Trophoblast cell (in vitro differentiated cells and primary cell): Measurements from ENCODE around the gene ERBB4.

Experiments
- DNase-seq, 2 donors: peaks; one replicate each; pipeline ENCODE4 v3.0.0-alpha.2; 2016
- H2AFZ ChIP-seq: 2 replicates; pipeline ENCODE4 v1.6.1; 2013; ENCODE audit warnings: low read length, moderate library complexity, mild to moderate bottlenecking; ENCODE audit not compliant: insufficient read depth, poor library complexity
- H2AK5ac ChIP-seq: 2 replicates; pipeline ENCODE4 v1.6.1; 2013; ENCODE audit warnings: mild to moderate bottlenecking, low read length
- H2BK120ac ChIP-seq: 2 replicates; pipeline ENCODE4 v1.6.1; 2013; ENCODE audit warnings: low read length, mild to moderate bottlenecking, moderate library complexity; ENCODE audit not compliant: insufficient read depth, poor library complexity
- H2BK12ac ChIP-seq: 2 replicates; pipeline ENCODE4 v1.6.1; 2013; ENCODE audit warnings: mild to moderate bottlenecking, low read length, moderate library complexity
- H2BK5ac ChIP-seq: 2 replicates; pipeline ENCODE4 v1.6.1; 2013; ENCODE audit warnings: low read length, low read depth, moderate library complexity, mild to moderate bottlenecking; ENCODE audit not compliant: poor library complexity
- H3K14ac ChIP-seq: 2 replicates; pipeline ENCODE4 v1.6.1; 2013; ENCODE audit warnings: mild to moderate bottlenecking, low read length
- H3K18ac ChIP-seq: 2 replicates; pipeline ENCODE4 v1.6.1; 2013; ENCODE audit warnings: mild to moderate bottlenecking, low read length
- H3K23ac ChIP-seq: 2 replicates; pipeline ENCODE4 v1.6.1; 2013; ENCODE audit warnings: low read length
- H3K27ac ChIP-seq: 2 replicates; pipeline ENCODE4 v1.5.1; 2013; ENCODE audit warnings: low read depth, mild to moderate bottlenecking, inconsistent platforms, low read length, moderate library complexity
- H3K27me3 ChIP-seq: 2 replicates; pipeline ENCODE4 v1.6.1; 2013; ENCODE audit warnings: inconsistent platforms, mild to moderate bottlenecking, low read length, moderate library complexity; ENCODE audit not compliant: insufficient read depth
- H3K36me3 ChIP-seq, 2 experiments: 1 replicate in 1 of 2; 2 replicates in 1 of 2; pipeline ENCODE4 v1.6.1; 2013; ENCODE audit warnings: low read length in 2 of 2, mild to moderate bottlenecking in 2 of 2, moderate library complexity in 1 of 2; ENCODE audit not compliant: insufficient read depth in 2 of 2, control insufficient read depth in 1 of 2
- H3K4ac ChIP-seq: 2 replicates; pipeline ENCODE4 v1.6.1; 2013; ENCODE audit warnings: low read depth, mild to moderate bottlenecking, low read length, moderate library complexity
- H3K4me1 ChIP-seq, 2 experiments: 1 replicate in 1 of 2; 2 replicates in 1 of 2; pipeline ENCODE4 v1.6.1; 2013; ENCODE audit warnings: low read length in 2 of 2, mild to moderate bottlenecking in 2 of 2, moderate library complexity in 1 of 2; ENCODE audit not compliant: insufficient read depth in 2 of 2, control insufficient read depth in 1 of 2
- H3K4me2 ChIP-seq: 2 replicates; pipeline ENCODE4 v1.6.1; 2013; ENCODE audit warnings: inconsistent platforms, mild to moderate bottlenecking, low read length, moderate library complexity
- H3K4me3 ChIP-seq: 2 replicates; pipeline ENCODE4 v1.5.1; 2013; ENCODE audit warnings: mild to moderate bottlenecking, low read depth, low read length, inconsistent platforms
- H3K79me1 ChIP-seq: one replicate; pipeline ENCODE4 v1.6.1; 2013; ENCODE audit warnings: low read length
- H3K79me2 ChIP-seq: 2 replicates; pipeline ENCODE4 v1.6.1; 2013; ENCODE audit warnings: low read length, mild to moderate bottlenecking; ENCODE audit not compliant: control insufficient read depth, insufficient read depth, poor library complexity
- H3K9ac ChIP-seq: 2 replicates; pipeline ENCODE4 v1.6.1; 2013; ENCODE audit warnings: mild to moderate bottlenecking, low read length
- H3K9me3 ChIP-seq: 2 replicates; pipeline ENCODE4 v1.6.1; 2013; ENCODE audit warnings: low read depth, mild to moderate bottlenecking, control low read depth, inconsistent platforms, low read length; ENCODE audit not compliant: insufficient read depth
- H4K12ac ChIP-seq: 2 replicates; pipeline ENCODE4 v1.6.1; 2013; ENCODE audit warnings: low read depth, mild to moderate bottlenecking, low read length, moderate library complexity
- H4K8ac ChIP-seq: 2 replicates; pipeline ENCODE4 v1.6.1; 2013; ENCODE audit warnings: low read depth, mild to moderate bottlenecking, low read length, moderate library complexity
- H4K91ac ChIP-seq: one replicate; pipeline ENCODE4 v1.6.1; 2013; ENCODE audit warnings: low read depth, mild to moderate bottlenecking, low read length, moderate library complexity
- WGBS: extraction: QIAGEN DNeasy Blood & Tissue Kit; methylation state at CpG from one replicate; pipeline ENCODE4 v1.1.7; 2013; ENCODE audit warnings: missing lambda C conversion rate; ENCODE audit not compliant: insufficient read length, insufficient coverage; ENCODE audit errors: extremely low coverage; 5-methylcytosine and 5-hydroxymethylcytosine counted together

ERBB4 gene

GRCh38 chr2:212032536-212033219, 505.9 kb downstream of the ERBB4 start:
- no peak overlapping the region for H3K23ac ChIP-seq
- H4K8ac ChIP-seq = no peak overlapping the region
- H2BK12ac ChIP-seq = no peak overlapping the region
- H3K27ac ChIP-seq = no peak overlapping the region
- no peaks in the 10 kb centered on the region for H3K9me3 ChIP-seq
- H3K79me2 ChIP-seq = no peaks in the 10 kb centered on the region
- no peaks in the 10 kb centered on the region for H3K79me1 ChIP-seq
- H3K36me3 ChIP-seq = no peaks in the 10 kb centered on the region
- no peak overlapping the region for H2BK5ac ChIP-seq
- no peak overlapping the region for H2AFZ ChIP-seq
- no CpG with 5 or more reads among the region's 1 CpG for WGBS
- H2BK120ac ChIP-seq = no peak overlapping the region
- no peak overlapping the region for H2AK5ac ChIP-seq
- no peak overlapping the region for H3K4me3 ChIP-seq
- H4K12ac ChIP-seq = no peak overlapping the region
- no peak overlapping the region for H3K14ac ChIP-seq
- no peak overlapping the region for H4K91ac ChIP-seq
- H3K4me2 ChIP-seq = no peak overlapping the region
- no peak overlapping the region for H3K4ac ChIP-seq
- no peak overlapping the region for H3K9ac ChIP-seq
- no peaks in the 10 kb centered on the region for H3K4me1 ChIP-seq
- no peak overlapping the region for H3K18ac ChIP-seq
- H3K27me3 ChIP-seq = no peaks in the 10 kb centered on the region
- no peak for DNase-seq

GRCh38 chr2:212032032-212032431, 506.6 kb downstream of the ERBB4 start:
- no CpG with 5 or more reads among the region's 1 CpG for whole genome bisulfite sequencing
- Histone ChIP-seq H2BK5ac (no peak overlapping the region), H3K27me3 (no peaks in the 10 kb centered on the region), H3K4me2 (no peak overlapping the region), H3K4me1 (no peaks in the 10 kb centered on the region), H3K79me2 (no peaks in the 10 kb centered on the region), H2BK120ac (no peak overlapping the region), H3K14ac (no peak overlapping the region), H3K9ac (no peak overlapping the region), H3K4me3 (no peak overlapping the region), H4K8ac (no peak overlapping the region), H2AFZ (no peak overlapping the region), H3K27ac (no peak overlapping the region), H3K79me1 (no peaks in the 10 kb centered on the region), H4K12ac (no peak overlapping the region), H2BK12ac (no peak overlapping the region), H3K18ac (no peak overlapping the region), H3K4ac (no peak overlapping the region), H3K36me3 (no peaks in the 10 kb centered on the region), H4K91ac (no peak overlapping the region), H3K9me3 (no peaks in the 10 kb centered on the region), H2AK5ac (no peak overlapping the region), H3K23ac (no peak overlapping the region)
- DNase-seq = no peak

- Histone ChIP-seq H3K27me3 (no peaks in the 10 kb centered on the region), H3K36me3 (no peaks in the 10 kb centered on the region), H3K9me3 (no peaks in the 10 kb centered on the region), H3K79me1 (no peaks in the 10 kb centered on the region), H3K18ac (no peak overlapping the region), H2BK120ac (no peak overlapping the region), H3K79me2 (no peaks in the 10 kb centered on the region), H3K14ac (no peak overlapping the region), H2BK12ac (no peak overlapping the region), H3K4ac (no peak overlapping the region), H3K4me3 (no peak overlapping the region), H4K8ac (no peak overlapping the region), H2AK5ac (no peak overlapping the region), H3K27ac (no peak overlapping the region), H3K4me1 (no peaks in the 10 kb centered on the region), H3K4me2 (no peak overlapping the region), H4K12ac (no peak overlapping the region), H2BK5ac (no peak overlapping the region), H4K91ac (no peak overlapping the region), H3K23ac (no peak overlapping the region), H3K9ac (no peak overlapping the region), H2AFZ (no peak overlapping the region)
- no peak for DNase-seq
- WGBS = no CpG with 5 or more reads among the region's 4 CpGs
Measured at GRCh38 chr2:212030709-212031108, 507.9 kb downstream of the ERBB4 start.

- Histone ChIP-seq H3K4ac (no peak overlapping the region), H2BK120ac (no peak overlapping the region), H3K18ac (no peak overlapping the region), H3K27me3 (no peaks in the 10 kb centered on the region), H3K27ac (no peak overlapping the region), H3K4me3 (no peak overlapping the region), H3K23ac (no peak overlapping the region), H3K4me2 (no peak overlapping the region), H4K12ac (no peak overlapping the region), H3K9ac (no peak overlapping the region), H4K91ac (no peak overlapping the region), H3K79me2 (no peaks in the 10 kb centered on the region), H3K9me3 (no peaks in the 10 kb centered on the region), H3K79me1 (no peaks in the 10 kb centered on the region), H2BK5ac (no peak overlapping the region), H3K36me3 (no peaks in the 10 kb centered on the region), H2AFZ (no peak overlapping the region), H2BK12ac (no peak overlapping the region), H4K8ac (no peak overlapping the region), H2AK5ac (no peak overlapping the region), H3K14ac (no peak overlapping the region), H3K4me1 (no peaks in the 10 kb centered on the region)
- WGBS = no CpG with 5 or more reads among the region's 5 CpGs
- no peak for DNase-seq
Measured at GRCh38 chr2:212028798-212029394, 509.7 kb downstream of the ERBB4 start.
